Renal cortex interstitium (tissue), 3 donors: ENCODE data around the gene MIPEP. TPM values are rescaled to one million over a fixed set of nuclear protein-coding genes. Genes with fewer than 3 reads are reported as not detected.

ENCODE experiments used
- polyA plus RNA-seq, 3 donors: library from polyadenylated mRNA; unstranded; fragments of 120-200 nt; gene quantifications; one replicate each; pipeline ENCODE4 v1.2.1, GENCODE V29; 2013; ENCODE audit not compliant: insufficient read length in 3 of 3

Gene MIPEP
- polyA plus RNA-seq, 3 donors = 27.0 to 27.8 (median 27.4) TPM

Other genes starting within 250 kb of the MIPEP start
- gene C1QTNF9B, start 8.1 kb upstream of the MIPEP start, polyA plus RNA-seq = under 1 TPM; 0.83 to 0.95 (median 0.87) TPM